IMR-90 (cell line): ENCODE measurements around the gene KLF7. TPM values are rescaled to one million over a fixed set of nuclear protein-coding genes. Genes with fewer than 3 reads are reported as not detected.

Experiments used
- ATAC-seq: fragments of 200-7000 bp; cut with Tn5 transposase; 2 replicates; pipeline ENCODE4 v1.9.1; 2020; ENCODE audit warnings: low read depth, mild to moderate bottlenecking, moderate library complexity
- BruUV-seq: library from RNA; stranded (reverse); fragments of 400-500 nt; replicated peaks from 2 replicates; lab custom pipeline; 2021; lab: Mats Ljungman, UMichigan
- CTCF ChIA-PET: fragments of 300-600 bp; formaldehyde crosslinking; extraction: SDS; loops from one replicate; lab custom pipeline; 2021; ENCODE audit warnings: antibody characterized with exemption; lab: Yijun Ruan, JAX
- POLR2A ChIA-PET: fragments of 300-600 bp; sonication (Branson Sonifier 250); formaldehyde crosslinking; loops from one replicate; lab custom pipeline; 2022; ENCODE audit warnings: antibody characterized with exemption; ENCODE audit not compliant: unreplicated experiment; lab: Charles Lee
- DNase-seq: peaks from one replicate; pipeline ENCODE4 v3.0.0; 2013
- H2AFZ ChIP-seq: replicated peaks from 2 replicates; pipeline ENCODE3; 2013; ENCODE audit warnings: low read length, mild to moderate bottlenecking; ENCODE audit not compliant: poor library complexity
- H2AK5ac ChIP-seq: 2 replicates; pipeline ENCODE4 v1.6.1; 2013; ENCODE audit warnings: low read depth, low read length, inconsistent platforms
- H2AK9ac ChIP-seq: replicated peaks from 2 replicates; pipeline ENCODE3; 2013; ENCODE audit warnings: mild to moderate bottlenecking, low read depth, low read length, moderate library complexity; ENCODE audit not compliant: poor library complexity
- H2BK120ac ChIP-seq: 2 replicates; pipeline ENCODE4 v1.6.1; 2013; ENCODE audit warnings: low read depth, low read length, inconsistent platforms
- H2BK15ac ChIP-seq: 3 replicates; pipeline ENCODE4 v1.6.1; 2013; ENCODE audit warnings: low read depth, low read length, inconsistent platforms
- H2BK20ac ChIP-seq: 2 replicates; pipeline ENCODE4 v1.6.1; 2013; ENCODE audit warnings: low read depth, mild to moderate bottlenecking, inconsistent platforms, low read length, moderate library complexity
- H2BK5ac ChIP-seq: 2 replicates; pipeline ENCODE4 v1.6.1; 2013; ENCODE audit warnings: mild to moderate bottlenecking, low read depth, low read length, inconsistent platforms; ENCODE audit not compliant: poor library complexity, severe bottlenecking
- H3K14ac ChIP-seq: replicated peaks from 2 replicates; pipeline ENCODE4 v1.6.1; 2013; ENCODE audit warnings: low read depth, low read length, inconsistent platforms
- H3K18ac ChIP-seq: 2 replicates; pipeline ENCODE4 v1.6.1; 2013; ENCODE audit warnings: low read depth, low read length, control low read depth
- H3K23ac ChIP-seq: 2 replicates; pipeline ENCODE4 v1.6.1; 2013; ENCODE audit warnings: low read depth, low read length, inconsistent platforms
- H3K27ac ChIP-seq: 2 replicates; pipeline ENCODE4 v1.5.1; 2013; ENCODE audit warnings: mild to moderate bottlenecking, control low read depth, low read length; ENCODE audit not compliant: insufficient read depth
- H3K27me3 ChIP-seq: 2 replicates; pipeline ENCODE4 v1.6.1; 2013; ENCODE audit warnings: low read length; ENCODE audit not compliant: control insufficient read depth, insufficient read depth
- H3K36me3 ChIP-seq: 2 replicates; pipeline ENCODE4 v1.6.1; 2013; ENCODE audit warnings: low read length, mixed read lengths; ENCODE audit not compliant: control insufficient read depth, insufficient read depth
- H3K4ac ChIP-seq: 2 replicates; pipeline ENCODE4 v1.6.1; 2013; ENCODE audit warnings: low read depth, low read length, inconsistent platforms
- H3K4me1 ChIP-seq: 2 replicates; pipeline ENCODE4 v1.6.1; 2013; ENCODE audit warnings: low read length, mixed read lengths; ENCODE audit not compliant: control insufficient read depth, insufficient read depth
- H3K4me2 ChIP-seq: 2 replicates; pipeline ENCODE4 v1.6.1; 2013; ENCODE audit warnings: low read depth, mild to moderate bottlenecking, control low read depth, low read length, moderate library complexity
- H3K4me3 ChIP-seq: 2 replicates; pipeline ENCODE4 v1.5.1; 2013; ENCODE audit warnings: low read depth, mild to moderate bottlenecking, control low read depth, low read length, moderate library complexity; ENCODE audit not compliant: insufficient read depth
- H3K56ac ChIP-seq: 2 replicates; pipeline ENCODE4 v1.6.1; 2013; ENCODE audit warnings: low read length, inconsistent platforms; ENCODE audit not compliant: insufficient read depth; ENCODE audit errors: extremely low read depth
- H3K79me1 ChIP-seq, 2 experiments: 2 replicates each; pipeline ENCODE4 v1.6.1; 2013; ENCODE audit warnings: low read length in 2 of 2, inconsistent platforms in 1 of 2, low read depth in 1 of 2
- H3K9ac ChIP-seq: 2 replicates; pipeline ENCODE4 v1.6.1; 2013; ENCODE audit warnings: low read depth, low read length, control low read depth
- H3K9me1 ChIP-seq: 2 replicates; pipeline ENCODE4 v1.6.1; 2013; ENCODE audit warnings: low read length, inconsistent platforms; ENCODE audit not compliant: insufficient read depth
- H3K9me3 ChIP-seq: 2 replicates; pipeline ENCODE4 v1.6.1; 2013; ENCODE audit warnings: low read length; ENCODE audit not compliant: control insufficient read depth, insufficient read depth
- H4K20me1 ChIP-seq: 2 replicates; pipeline ENCODE4 v1.6.1; 2013; ENCODE audit warnings: low read length, inconsistent platforms; ENCODE audit not compliant: insufficient read depth
- H4K5ac ChIP-seq: 2 replicates; pipeline ENCODE4 v1.6.1; 2013; ENCODE audit warnings: mild to moderate bottlenecking, low read depth, low read length, control low read depth
- H4K8ac ChIP-seq, 2 experiments: 2 replicates each; pipeline ENCODE4 v1.6.1; 2013; ENCODE audit warnings: low read depth in 2 of 2, low read length in 2 of 2, control low read depth in 1 of 2, inconsistent platforms in 1 of 2
- H4K91ac ChIP-seq: 2 replicates; pipeline ENCODE4 v1.6.1; 2013; ENCODE audit warnings: low read depth, low read length, inconsistent platforms; ENCODE audit not compliant: insufficient read depth
- CEBPB ChIP-seq: IDR thresholded peaks from 2 replicates; pipeline ENCODE4 v1.6.1; 2012; ENCODE audit warnings: low read depth, low read length, improper control_type of control experiment
- CHD1 ChIP-seq: IDR thresholded peaks from 2 replicates; pipeline ENCODE4 v1.6.1; 2012; ENCODE audit warnings: low read depth, low read length, improper control_type of control experiment
- FOS ChIP-seq: fragments of 150-350 bp; IDR thresholded peaks from 2 replicates; pipeline ENCODE4 v1.6.1; 2016; ENCODE audit warnings: low read depth, low read length
- MXI1 ChIP-seq: IDR thresholded peaks from 2 replicates; pipeline ENCODE4 v1.6.1; 2012; ENCODE audit warnings: low read depth, mild to moderate bottlenecking, low read length, moderate library complexity, borderline replicate concordance
- RAD21 ChIP-seq: IDR thresholded peaks from 2 replicates; pipeline ENCODE4 v1.6.1; 2012; ENCODE audit warnings: low read length, improper control_type of control experiment
- RCOR1 ChIP-seq: IDR thresholded peaks from 2 replicates; pipeline ENCODE4 v1.6.1; 2012; ENCODE audit warnings: mild to moderate bottlenecking, low read length, improper control_type of control experiment; ENCODE audit not compliant: insufficient replicate concordance
- SMC3 ChIP-seq: fragments of 150-350 bp; IDR thresholded peaks from 2 replicates; pipeline ENCODE4 v1.6.1; 2016; ENCODE audit warnings: low read depth, mild to moderate bottlenecking, antibody characterized with exemption, low read length, moderate library complexity
- WGBS, 2 experiments: methylation state at CpG; one replicate each; pipeline versions ENCODE4 v1.1.5 to v1.1.7; 2013; ENCODE audit warnings: missing lambda C conversion rate in 2 of 2; ENCODE audit not compliant: insufficient read length in 1 of 2; ENCODE audit errors: extremely low coverage in 2 of 2; 5-methylcytosine and 5-hydroxymethylcytosine counted together
- dilution Hi-C: fragments of 300-500 bp; cut with HindIII; formaldehyde crosslinking; loops from one replicate; pipeline ENCODE4 v1.14.3; 2018; ENCODE audit warnings: low sequenced_read_pairs; ENCODE audit not compliant: unreplicated experiment
- in situ Hi-C: fragments of 300-500 bp; cut with MboI; formaldehyde crosslinking; loops from 3 replicates; pipeline ENCODE4 v1.14.3; 2019; ENCODE audit warnings: low sequenced_read_pairs, inconsistent platforms, mixed read lengths
- intact Hi-C: fragments of 100-400 bp; cut with micrococcal nuclease; formaldehyde crosslinking; loops from 2 replicates; pipeline ENCODE4 v1.10.0; 2022
- polyA plus RNA-seq, 3 experiments: library from polyadenylated mRNA; depleted of rRNA; stranded (reverse); fragments of >200 nt; gene quantifications; 2 replicates each; pipeline ENCODE4 v1.2.3, GENCODE V29; 2012; ENCODE audit warnings: low replicate concordance in 1 of 3
- total RNA-seq: library from RNA; depleted of rRNA; stranded (reverse); fragments of >200 nt; gene quantifications from 2 replicates; pipeline ENCODE4 v1.2.3, GENCODE V29; 2012
- TF ChIP-seq, protein P1 (sequence below): fragments of 150-350 bp; IDR thresholded peaks from 2 replicates; pipeline ENCODE4 v1.6.1; 2017; ENCODE audit warnings: mild to moderate bottlenecking, antibody characterized with exemption, low read length, low read depth

Gene KLF7
- total and polyA plus RNA-seq, 2 of the 4 experiments (the other 2 are of a cell fraction) = 23.1 to 28.5 TPM

DNA sequence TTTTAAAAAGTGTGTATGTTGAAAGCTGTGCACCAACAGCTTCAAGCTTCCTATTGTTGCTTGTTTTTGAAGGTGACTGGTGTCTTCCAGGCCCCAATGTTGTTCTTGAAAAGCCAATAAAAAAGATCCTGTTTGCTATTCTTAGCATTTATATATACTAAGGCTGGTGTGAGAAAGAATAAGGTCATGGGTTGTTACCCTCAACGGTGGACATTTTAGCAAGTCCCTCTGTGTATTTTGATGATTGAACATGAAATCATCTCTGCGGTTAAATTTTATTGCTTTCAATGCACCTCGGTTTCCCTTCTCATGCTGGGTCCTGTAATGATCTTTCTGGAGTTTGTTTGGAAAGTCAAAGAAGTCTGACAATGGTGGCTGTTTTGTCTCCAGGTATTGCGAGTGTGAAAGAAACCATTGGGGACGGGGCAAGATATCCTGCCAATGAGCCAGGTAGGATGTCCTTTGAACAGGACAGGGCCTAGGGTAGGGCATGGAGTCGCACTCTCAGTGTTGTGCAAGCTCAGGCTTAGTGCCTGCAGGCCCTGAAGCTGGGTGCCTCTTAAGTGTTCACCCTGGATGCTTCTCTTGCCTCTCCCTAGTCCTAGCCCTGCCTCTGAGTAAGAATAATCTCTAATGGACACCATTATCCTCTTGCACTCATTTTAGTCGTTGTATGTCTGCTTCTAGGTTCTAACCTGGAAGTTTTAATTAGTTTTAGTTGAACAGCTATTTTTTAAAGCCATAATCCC, 16.0 kb upstream of the KLF7 start:
- in situ Hi-C loops (no loop called here), dilution Hi-C loops (no loop called here), intact Hi-C loops (loop anchor here (5.0 kb wide), 2 partner anchors 41 to 151 kb away; no protein-coding TSS in a partner anchor)
- Histone ChIP-seq H4K8ac (peak overlapping the region; percentile 10 to 55; a peak in 1 of 4 replicates), H3K36me3 (no peaks in the 10 kb centered on the region), H3K27me3 (no peaks in the 10 kb centered on the region), H3K9ac (no peak overlapping the region), H4K20me1 (no peaks in the 10 kb centered on the region), H3K56ac (no peak overlapping the region), H3K18ac (peak overlapping the region; percentile 2; the same call in 1 of the 2 replicates), H2AFZ (peak overlapping the region; percentile 38), H3K27ac (no peak overlapping the region), H3K4ac (peak overlapping the region; percentile 50; the same call in 1 of the 2 replicates), H3K23ac (no peak overlapping the region; the same call in 1 of the 2 replicates), H4K5ac (no peak overlapping the region), H3K4me1 (peaks cover 17% of the 10 kb centered on the region), H3K79me1 (peaks cover 0 to 3% of the 10 kb centered on the region in 2 experiments; a peak in 1 of 4 replicates), H3K4me3 (no peak overlapping the region), H2BK120ac (peak overlapping the region; percentile 3; the same call in 1 of the 2 replicates), H2AK9ac (no peak overlapping the region), H2BK5ac (peak overlapping the region; percentile 74), H3K9me3 (peaks cover 1% of the 10 kb centered on the region; the same call in 1 of the 2 replicates), H3K9me1 (peaks cover 15% of the 10 kb centered on the region), H3K14ac (peak overlapping the region; percentile 2; the same call in 1 of the 2 replicates), H3K4me2 (no peak overlapping the region), H2BK15ac (0 out of 3 replicates have a peak overlapping the region, but pooled peaks have one; percentile 72), H4K91ac (peak overlapping the region; percentile 73), H2AK5ac (peak overlapping the region; percentile 87), H2BK20ac (peak overlapping the region; percentile 5)
- CTCF ChIA-PET = interaction anchor here (1.6 kb wide), 1 partner anchor 75 kb away, joined by 4 read pairs; no protein-coding TSS in a partner anchor
- ATAC-seq = no peak
- POLR2A ChIA-PET = no interaction called here
- no peak for DNase-seq
- TF ChIP-seq SMC3 (no peak), CEBPB (no peak), CHD1 (no peak), RAD21 (no peak), FOS (no peak), MXI1 (no peak), RCOR1 (no peak)
- TF ChIP-seq, protein P1, sequence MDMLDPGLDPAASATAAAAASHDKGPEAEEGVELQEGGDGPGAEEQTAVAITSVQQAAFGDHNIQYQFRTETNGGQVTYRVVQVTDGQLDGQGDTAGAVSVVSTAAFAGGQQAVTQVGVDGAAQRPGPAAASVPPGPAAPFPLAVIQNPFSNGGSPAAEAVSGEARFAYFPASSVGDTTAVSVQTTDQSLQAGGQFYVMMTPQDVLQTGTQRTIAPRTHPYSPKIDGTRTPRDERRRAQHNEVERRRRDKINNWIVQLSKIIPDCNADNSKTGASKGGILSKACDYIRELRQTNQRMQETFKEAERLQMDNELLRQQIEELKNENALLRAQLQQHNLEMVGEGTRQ = no peak
- 86% methylated on average over 1 of the region's 7 CpGs; no CpG with 5 or more reads in 1 of the 2 experiments for WGBS, 2 experiments
- BruUV-seq = no TSS peak
